ENCODE measurements around the gene TSHZ2.
"Not testable (repeated sequence)": the region's sequence is repeated elsewhere in the genome, so short reads cannot be mapped to it uniquely, and the experiment has no call there.

The TSHZ2 gene

GRCh38 chr20:53434662-53435061 is 462.5 kb downstream of the TSHZ2 start:
- DNase-seq: no peak

- not testable (repeated sequence) for DNase-seq
Observed at GRCh38 chr20:53436927-53437326, 464.8 kb downstream of the TSHZ2 start.

GRCh38 chr20:53438368-53438767 is 466.2 kb downstream of the TSHZ2 start:
- DNase-seq: no peak

- no peak for DNase-seq
Observed at GRCh38 chr20:53439046-53439445, 466.9 kb downstream of the TSHZ2 start.

GRCh38 chr20:53439616-53440015 is 467.5 kb downstream of the TSHZ2 start:
- no peak for DNase-seq

- no peak for DNase-seq
Observed at GRCh38 chr20:53444401-53445149, 472.4 kb downstream of the TSHZ2 start.

- DNase-seq: no peak
Observed at GRCh38 chr20:53445321-53445731, 473.2 kb downstream of the TSHZ2 start.

- DNase-seq: no peak
Observed at GRCh38 chr20:53445932-53446331, 473.8 kb downstream of the TSHZ2 start.

- no peak for DNase-seq
Observed at GRCh38 chr20:53447316-53447715, 475.2 kb downstream of the TSHZ2 start.

GRCh38 chr20:53448426-53448825 is 476.3 kb downstream of the TSHZ2 start:
- DNase-seq: no peak

- DNase-seq: no peak
Observed at GRCh38 chr20:53448875-53449274, 476.7 kb downstream of the TSHZ2 start.

- no peak for DNase-seq
Observed at GRCh38 chr20:53453076-53453475, 480.9 kb downstream of the TSHZ2 start.

GRCh38 chr20:53454675-53455276 is 482.6 kb downstream of the TSHZ2 start:
- DNase-seq: no peak

- DNase-seq: no peak
Observed at GRCh38 chr20:53463101-53463972, 491.2 kb downstream of the TSHZ2 start.

- no peak for DNase-seq
Observed at GRCh38 chr20:53466279-53466678, 494.1 kb downstream of the TSHZ2 start.

- DNase-seq: no peak
Observed at GRCh38 chr20:53468587-53468986, 496.4 kb downstream of the TSHZ2 start.

GRCh38 chr20:53472859-53473258 is 500.7 kb downstream of the TSHZ2 start:
- DNase-seq: not testable (repeated sequence)

- DNase-seq: no peak
Observed at GRCh38 chr20:53480913-53481312, 508.8 kb downstream of the TSHZ2 start.

- no peak for DNase-seq
Observed at GRCh38 chr20:53487461-53488200, 515.5 kb downstream of the TSHZ2 start.

- no peak for DNase-seq
Observed at GRCh38 chr20:53488775-53489272, 516.7 kb downstream of the TSHZ2 start.

- no peak for DNase-seq
Observed at GRCh38 chr20:53489528-53489927, 517.4 kb downstream of the TSHZ2 start.

GRCh38 chr20:53490620-53491019 is 518.5 kb downstream of the TSHZ2 start:
- DNase-seq: no peak

- no peak for DNase-seq
Observed at GRCh38 chr20:53491462-53491861, 519.3 kb downstream of the TSHZ2 start.

All from NCI-H748 treated with DMSO at 0.1 percent for 48 hours (cell line).